Naive B cell (primary cell): ENCODE data around the gene ABCC8. TPM values are rescaled to one million over a fixed set of nuclear protein-coding genes. Genes with fewer than 3 reads are reported as not detected.

ENCODE experiments used
- ATAC-seq, 2 donors: fragments of 150-1000 bp; cut with Tn5 transposase; 2 replicates each; pipeline ENCODE4 v1.10.0; 2021; ENCODE audit warnings: low read depth in 2 of 2, mild to moderate bottlenecking in 2 of 2, moderate library complexity in 2 of 2
- DNase-seq: peaks from one replicate; pipeline ENCODE4 v3.0.0; 2022
- H3K27ac Mint-ChIP-seq, 6 donors: one replicate each; pipeline ENCODE4 v1.8.0; 2020 to 2022; ENCODE audit warnings: mild to moderate bottlenecking in 6 of 6, mixed read lengths in 6 of 6, moderate library complexity in 5 of 6, inconsistent platforms in 2 of 6
- H3K27me3 Mint-ChIP-seq, 3 donors: one replicate each; pipeline ENCODE4 v1.8.0; 2021 to 2022; ENCODE audit warnings: mixed read lengths in 3 of 3, mild to moderate bottlenecking in 1 of 3
- H3K36me3 Mint-ChIP-seq, 2 donors: one replicate each; pipeline ENCODE4 v1.8.0; 2020 to 2022; ENCODE audit warnings: mixed read lengths in 2 of 2, inconsistent platforms in 1 of 2, mild to moderate bottlenecking in 1 of 2
- H3K4me1 Mint-ChIP-seq, 3 donors: one replicate each; pipeline ENCODE4 v1.8.0; 2020 to 2022; ENCODE audit warnings: mixed read lengths in 3 of 3, inconsistent platforms in 1 of 3, mild to moderate bottlenecking in 1 of 3, moderate library complexity in 1 of 3
- H3K4me3 Mint-ChIP-seq, 8 donors: one replicate each; pipeline ENCODE4 v1.8.0; 2020 to 2022; ENCODE audit warnings: mild to moderate bottlenecking in 8 of 8, mixed read lengths in 8 of 8, moderate library complexity in 8 of 8, inconsistent platforms in 2 of 8
- H3K9me3 Mint-ChIP-seq, 7 donors: one replicate each; pipeline ENCODE4 v1.8.0; 2020 to 2022; ENCODE audit warnings: mixed read lengths in 7 of 7, mild to moderate bottlenecking in 5 of 7, inconsistent platforms in 2 of 7, moderate library complexity in 1 of 7
- polyA plus RNA-seq, 6 donors: library from polyadenylated mRNA; unstranded; fragments of 300-500 nt; fragmentation: Illumina TruSeq; gene quantifications; one replicate each; pipeline ENCODE4 v1.2.3, GENCODE V29; 2021; ENCODE audit warnings: low read depth in 6 of 6

ABCC8 gene
- polyA plus RNA-seq, 6 donors from 2014 or later, result not detected

- Mint-ChIP-seq H3K9me3 (peaks cover 0 to 2% (median 0%) of the 10 kb centered on the region in 7 donors), H3K36me3 (no peaks in the 10 kb centered on the region), H3K4me3 (no peak overlapping the region), H3K27ac (no peak overlapping the region), H3K27me3 (peaks cover 13 to 30% (median 26%) of the 10 kb centered on the region in 3 donors), H3K4me1 (no peaks in the 10 kb centered on the region)
- ATAC-seq, result no peak
- DNase-seq, result no peak
These were observed 24.0 kb downstream of the ABCC8 start for GRCh38 chr11:17452668-17453067.

- H3K27ac Mint-ChIP-seq, result no peak overlapping the region
- H3K4me3 Mint-ChIP-seq, result no peak overlapping the region
- no peak for DNase-seq
- peaks cover 7 to 17% (median 9%) of the 10 kb centered on the region in 3 donors for H3K27me3 Mint-ChIP-seq
- no peaks in the 10 kb centered on the region for H3K36me3 Mint-ChIP-seq
- H3K4me1 Mint-ChIP-seq, result no peaks in the 10 kb centered on the region
- ATAC-seq, result no peak
- H3K9me3 Mint-ChIP-seq, result no peaks in the 10 kb centered on the region
These were observed 27.5 kb downstream of the ABCC8 start for GRCh38 chr11:17449158-17449557.

- no peak for ATAC-seq
- Mint-ChIP-seq H3K36me3 (peaks cover 0 to 2% of the 10 kb centered on the region in 2 donors), H3K27me3 (peaks cover 6 to 16% (median 12%) of the 10 kb centered on the region in 3 donors), H3K4me1 (no peaks in the 10 kb centered on the region), H3K9me3 (peaks cover 0 to under 1% (median under 1%) of the 10 kb centered on the region in 7 donors), H3K27ac (no peak overlapping the region), H3K4me3 (no peak overlapping the region)
- DNase-seq, result no peak
These were observed 30.2 kb downstream of the ABCC8 start for GRCh38 chr11:17446482-17446881.

- ATAC-seq, result no peak
- H3K36me3 Mint-ChIP-seq, result peaks cover 0 to 8% of the 10 kb centered on the region in 2 donors
- H3K27me3 Mint-ChIP-seq, result peaks cover 12 to 18% (median 15%) of the 10 kb centered on the region in 3 donors
- no peak overlapping the region for H3K27ac Mint-ChIP-seq
- DNase-seq, result no peak
- H3K4me1 Mint-ChIP-seq, result no peaks in the 10 kb centered on the region
- H3K4me3 Mint-ChIP-seq, result no peak overlapping the region
- H3K9me3 Mint-ChIP-seq, result peaks cover under 1 to 12% (median 5%) of the 10 kb centered on the region in 7 donors
These were observed 31.3 kb downstream of the ABCC8 start for GRCh38 chr11:17445240-17445795.

- H3K9me3 Mint-ChIP-seq, result peaks cover 3 to 15% (median 5%) of the 10 kb centered on the region in 7 donors
- no peak for DNase-seq
- H3K36me3 Mint-ChIP-seq, result peaks cover 0 to 8% of the 10 kb centered on the region in 2 donors
- H3K27me3 Mint-ChIP-seq, result peaks cover 18 to 27% (median 24%) of the 10 kb centered on the region in 3 donors
- no peaks in the 10 kb centered on the region for H3K4me1 Mint-ChIP-seq
- no peak for ATAC-seq
- peak overlapping the region in 1 of 8 donors; percentile 10 for H3K4me3 Mint-ChIP-seq
- no peak overlapping the region for H3K27ac Mint-ChIP-seq
These were observed 32.5 kb downstream of the ABCC8 start for GRCh38 chr11:17443926-17444690.

- peaks cover 3 to 15% (median 5%) of the 10 kb centered on the region in 7 donors for H3K9me3 Mint-ChIP-seq
- no peaks in the 10 kb centered on the region for H3K4me1 Mint-ChIP-seq
- peaks cover 0 to 8% of the 10 kb centered on the region in 2 donors for H3K36me3 Mint-ChIP-seq
- no peak for DNase-seq
- ATAC-seq, result no peak
- H3K4me3 Mint-ChIP-seq, result no peak overlapping the region
- peaks cover 18 to 31% (median 31%) of the 10 kb centered on the region in 3 donors for H3K27me3 Mint-ChIP-seq
- H3K27ac Mint-ChIP-seq, result no peak overlapping the region
These were observed 33.2 kb downstream of the ABCC8 start for GRCh38 chr11:17443423-17443822.

GRCh38 chr11:17443000-17443399 lies 33.6 kb downstream of the ABCC8 start:
- H3K4me3 Mint-ChIP-seq, result no peak overlapping the region
- H3K27me3 Mint-ChIP-seq, result peaks cover 18 to 33% (median 31%) of the 10 kb centered on the region in 3 donors
- H3K27ac Mint-ChIP-seq, result peak overlapping the region in 1 of 6 donors; percentile 66
- H3K9me3 Mint-ChIP-seq, result peaks cover 3 to 15% (median 5%) of the 10 kb centered on the region in 7 donors
- ATAC-seq, result no peak
- DNase-seq, result no peak
- H3K4me1 Mint-ChIP-seq, result no peaks in the 10 kb centered on the region
- peaks cover 0 to 8% of the 10 kb centered on the region in 2 donors for H3K36me3 Mint-ChIP-seq

- H3K4me1 Mint-ChIP-seq, result no peaks in the 10 kb centered on the region
- peaks cover 23 to 33% (median 31%) of the 10 kb centered on the region in 3 donors for H3K27me3 Mint-ChIP-seq
- ATAC-seq (no peak), DNase-seq (no peak)
- H3K9me3 Mint-ChIP-seq, result peaks cover 3 to 15% (median 5%) of the 10 kb centered on the region in 7 donors
- H3K36me3 Mint-ChIP-seq, result peaks cover 0 to 8% of the 10 kb centered on the region in 2 donors
- H3K27ac Mint-ChIP-seq, result peak overlapping the region in 1 of 6 donors; percentile 71
- H3K4me3 Mint-ChIP-seq, result no peak overlapping the region
These were observed 37.3 kb downstream of the ABCC8 start for GRCh38 chr11:17439316-17439782.

- peaks cover 14 to 33% (median 24%) of the 10 kb centered on the region in 3 donors for H3K27me3 Mint-ChIP-seq
- DNase-seq (no peak), ATAC-seq (no peak)
- no peak overlapping the region for H3K4me3 Mint-ChIP-seq
- peaks cover 0 to 8% of the 10 kb centered on the region in 2 donors for H3K36me3 Mint-ChIP-seq
- H3K9me3 Mint-ChIP-seq, result peaks cover 3 to 15% (median 5%) of the 10 kb centered on the region in 7 donors
- H3K4me1 Mint-ChIP-seq, result no peaks in the 10 kb centered on the region
- no peak overlapping the region for H3K27ac Mint-ChIP-seq
These were observed 39.3 kb downstream of the ABCC8 start for GRCh38 chr11:17437366-17437765.

- H3K4me1 Mint-ChIP-seq, result no peaks in the 10 kb centered on the region
- DNase-seq, result no peak
- H3K4me3 Mint-ChIP-seq, result peak overlapping the region in 1 of 8 donors; percentile 9
- no peaks in the 10 kb centered on the region for H3K9me3 Mint-ChIP-seq
- H3K36me3 Mint-ChIP-seq, result no peaks in the 10 kb centered on the region
- peaks cover 4 to 22% (median 5%) of the 10 kb centered on the region in 3 donors for H3K27me3 Mint-ChIP-seq
- no peak for ATAC-seq
- H3K27ac Mint-ChIP-seq, result no peak overlapping the region
These were observed 42.5 kb downstream of the ABCC8 start for GRCh38 chr11:17434108-17434507.

GRCh38 chr11:17432002-17432401 lies 44.6 kb downstream of the ABCC8 start:
- H3K4me1 Mint-ChIP-seq, result no peaks in the 10 kb centered on the region
- no peak overlapping the region for H3K4me3 Mint-ChIP-seq
- no peak for ATAC-seq
- DNase-seq, result no peak
- H3K27me3 Mint-ChIP-seq, result peaks cover 0 to 21% (median 5%) of the 10 kb centered on the region in 3 donors
- H3K9me3 Mint-ChIP-seq, result no peaks in the 10 kb centered on the region
- H3K36me3 Mint-ChIP-seq, result no peaks in the 10 kb centered on the region
- no peak overlapping the region for H3K27ac Mint-ChIP-seq

- ATAC-seq, result no peak
- H3K4me1 Mint-ChIP-seq, result no peaks in the 10 kb centered on the region
These were observed 45.5 kb downstream of the ABCC8 start for GRCh38 chr11:17431139-17431538.

GRCh38 chr11:17430616-17431015 lies 46.0 kb downstream of the ABCC8 start:
- H3K27me3 Mint-ChIP-seq, result peaks cover 0 to 22% (median 5%) of the 10 kb centered on the region in 3 donors
- H3K4me3 Mint-ChIP-seq, result no peak overlapping the region
- H3K4me1 Mint-ChIP-seq, result no peaks in the 10 kb centered on the region
- ATAC-seq, result no peak
- no peak for DNase-seq
- no peaks in the 10 kb centered on the region for H3K9me3 Mint-ChIP-seq
- no peaks in the 10 kb centered on the region for H3K36me3 Mint-ChIP-seq
- H3K27ac Mint-ChIP-seq, result no peak overlapping the region

More at GRCh38 chr11:17431139-17431538, 45.5 kb downstream of the ABCC8 start:
- no peaks in the 10 kb centered on the region for H3K36me3 Mint-ChIP-seq
- H3K4me3 Mint-ChIP-seq, result no peak overlapping the region
- H3K9me3 Mint-ChIP-seq, result no peaks in the 10 kb centered on the region
- H3K27me3 Mint-ChIP-seq, result peaks cover 0 to 22% (median 5%) of the 10 kb centered on the region in 3 donors
- DNase-seq, result no peak
- no peak overlapping the region for H3K27ac Mint-ChIP-seq

GRCh38 chr11:17428925-17429324 lies 47.7 kb downstream of the ABCC8 start:
- no peak overlapping the region for H3K4me3 Mint-ChIP-seq
- DNase-seq (no peak), ATAC-seq (no peak)
- H3K27ac Mint-ChIP-seq, result no peak overlapping the region
- no peaks in the 10 kb centered on the region for H3K36me3 Mint-ChIP-seq
- H3K9me3 Mint-ChIP-seq, result no peaks in the 10 kb centered on the region
- no peaks in the 10 kb centered on the region for H3K4me1 Mint-ChIP-seq
- peaks cover 0 to 22% (median 0%) of the 10 kb centered on the region in 3 donors for H3K27me3 Mint-ChIP-seq
